GM18870 (cell line): Measurements from ENCODE around the gene TEN1.

Source experiments
- ATAC-seq: cut with Tn5 transposase; IDR thresholded peaks from one replicate; pipeline ENCODE4 v1.9.1; 2021; ENCODE audit warnings: moderate library complexity; ENCODE audit not compliant: unreplicated experiment

Gene TEN1

DNA sequence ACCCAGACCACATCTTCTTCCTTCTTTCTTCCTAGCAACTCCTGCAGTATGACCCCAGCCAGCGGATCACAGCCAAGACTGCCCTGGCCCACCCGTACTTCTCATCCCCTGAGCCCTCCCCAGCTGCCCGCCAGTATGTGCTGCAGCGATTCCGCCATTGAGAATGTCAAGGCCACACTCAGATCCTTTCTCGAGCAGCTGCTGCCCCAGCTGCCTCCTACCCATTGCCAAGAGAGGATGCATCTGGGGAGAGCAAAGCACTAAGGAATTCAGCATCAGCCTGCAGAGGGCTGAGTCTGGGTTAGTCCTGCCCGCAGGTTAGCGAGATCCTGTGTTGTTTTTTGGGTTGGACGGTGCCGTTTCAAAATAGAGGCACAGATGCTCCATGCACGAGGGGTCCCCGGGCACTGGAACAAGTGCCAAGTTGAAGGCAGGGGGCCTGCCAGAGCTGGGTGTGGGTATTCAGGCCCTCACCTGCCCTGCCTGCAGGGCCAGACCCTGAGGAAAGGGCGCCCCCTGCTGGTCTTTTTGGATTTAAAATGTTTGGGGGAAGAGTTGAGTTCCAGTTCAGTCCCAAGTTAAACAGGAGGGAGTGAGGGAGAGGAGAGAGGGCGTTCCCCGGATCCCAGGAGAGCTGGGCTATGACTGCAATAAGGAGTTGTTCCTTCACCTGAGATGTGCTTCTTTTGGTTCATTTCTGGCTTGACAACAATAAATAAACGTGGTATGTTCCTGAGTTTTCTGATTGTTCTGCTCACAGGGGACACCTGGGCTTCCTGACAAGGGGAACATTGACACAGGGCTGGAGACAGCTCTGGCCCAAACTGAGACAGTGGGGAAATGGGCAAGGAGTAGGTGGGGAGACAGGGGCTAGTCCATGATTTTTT is 26.5 kb downstream of the TEN1 start:
- no peak for ATAC-seq

DNA sequence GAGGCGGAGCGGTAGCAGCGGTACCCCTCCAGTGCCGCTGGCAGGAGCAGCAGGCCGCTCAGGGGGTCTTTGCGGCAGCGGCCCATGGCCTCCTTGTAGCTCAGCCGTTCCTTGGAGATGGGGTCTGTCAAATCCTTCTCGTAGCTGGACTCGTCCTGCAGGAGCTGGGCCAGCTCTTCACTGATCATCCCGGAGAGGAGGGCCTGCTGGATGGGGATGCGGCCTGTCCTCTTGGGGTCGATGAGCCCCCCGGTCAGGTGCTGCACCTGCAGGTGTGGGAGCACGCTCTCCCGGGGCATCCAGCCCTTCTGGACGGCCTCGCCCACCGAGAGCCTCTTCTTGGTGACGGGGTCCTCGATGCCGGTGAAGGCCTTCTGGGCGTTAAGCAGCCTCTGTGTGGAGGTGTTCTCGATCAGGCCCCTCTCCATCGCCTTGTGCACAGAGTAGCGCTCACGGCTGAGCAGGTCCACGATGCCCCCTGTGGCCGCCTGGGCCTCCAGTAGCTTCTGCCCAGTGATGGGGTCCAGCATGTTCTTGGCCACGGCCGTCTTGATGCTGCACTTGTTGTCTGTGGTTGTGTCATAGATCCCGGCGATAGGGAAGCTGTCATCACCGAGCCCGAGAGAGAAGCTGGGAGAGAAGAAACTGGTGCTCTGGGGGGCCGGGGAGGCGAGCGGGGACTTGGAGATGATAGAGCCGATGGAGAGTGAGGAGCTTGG is 28.2 kb downstream of the TEN1 start:
- no peak for ATAC-seq

DNA sequence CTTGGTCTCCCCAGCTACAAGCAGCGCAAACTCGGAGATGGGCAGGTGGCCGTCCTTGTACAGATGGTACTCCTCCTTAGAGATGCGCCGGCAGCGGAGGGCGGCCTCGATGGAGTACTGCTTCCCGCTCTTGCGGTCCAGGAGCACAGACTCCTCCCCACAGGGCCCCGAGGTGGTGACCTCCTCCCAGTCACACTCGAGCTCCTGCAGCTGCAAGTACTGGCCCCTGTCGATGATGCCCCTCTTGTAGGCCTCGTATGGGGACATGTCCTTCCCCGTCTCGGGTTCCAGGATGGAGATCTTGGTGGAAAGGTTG is 28.8 kb downstream of the TEN1 start:
- no peak for ATAC-seq

DNA sequence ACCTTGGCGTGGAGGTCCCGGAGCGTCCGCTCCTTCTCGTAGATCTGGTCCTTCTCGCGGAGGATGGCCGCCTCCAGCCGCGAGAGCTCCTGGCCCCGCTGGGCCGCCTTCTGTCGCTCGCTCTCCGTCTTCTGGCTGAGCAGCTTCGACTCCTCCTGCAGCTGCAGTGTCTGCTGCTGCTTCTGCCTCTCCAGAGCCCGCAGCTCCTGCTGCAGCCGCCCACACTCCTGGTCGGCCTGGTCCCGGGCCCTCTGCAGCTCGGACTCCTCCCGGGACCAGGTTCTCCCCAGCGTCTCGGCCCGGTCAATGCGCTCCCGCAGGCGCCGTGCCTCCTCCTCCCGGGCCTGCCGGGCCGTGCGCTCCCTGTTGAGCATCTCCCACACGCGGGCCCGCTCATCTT is 29.2 kb downstream of the TEN1 start:
- no peak for ATAC-seq

DNA sequence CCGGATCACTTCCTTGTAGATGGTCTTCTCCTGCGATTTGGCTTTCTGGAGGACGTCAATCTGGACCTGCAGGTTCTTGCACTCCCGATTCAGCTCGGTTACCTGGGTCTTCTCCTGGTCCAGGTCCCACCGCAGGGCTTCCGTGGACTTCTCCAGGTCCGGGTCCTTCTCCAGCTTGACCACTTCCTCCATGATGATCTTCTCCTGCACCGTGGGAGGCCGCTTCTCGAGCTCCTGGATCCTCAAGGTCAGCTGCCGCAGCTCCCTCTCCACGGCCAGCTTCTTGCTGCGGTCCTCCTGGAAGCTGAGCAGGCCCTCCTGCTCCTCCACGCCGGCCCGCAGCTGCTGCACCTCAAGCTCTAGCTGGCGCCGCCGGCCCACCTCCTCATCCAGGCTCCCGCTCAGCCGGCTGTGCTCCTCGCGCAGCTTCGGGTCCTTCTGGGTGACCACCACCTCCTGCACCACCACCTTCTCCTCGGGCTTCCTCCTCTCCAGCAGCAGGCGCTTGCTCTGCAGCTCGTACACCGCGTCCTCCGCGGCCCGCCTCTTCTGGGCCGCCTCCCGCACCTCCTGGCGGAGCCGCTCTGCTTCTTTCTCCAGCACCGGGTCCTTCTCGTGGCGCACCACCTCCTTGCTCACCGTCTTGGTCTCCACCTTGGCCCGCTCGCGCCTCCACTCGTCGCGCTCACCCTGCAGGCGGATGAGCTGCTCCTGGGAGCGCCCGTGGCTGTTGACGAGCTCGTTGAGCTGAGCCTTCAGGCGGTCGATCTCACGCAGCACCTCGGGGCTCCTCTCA is 29.8 kb downstream of the TEN1 start:
- no peak for ATAC-seq

DNA sequence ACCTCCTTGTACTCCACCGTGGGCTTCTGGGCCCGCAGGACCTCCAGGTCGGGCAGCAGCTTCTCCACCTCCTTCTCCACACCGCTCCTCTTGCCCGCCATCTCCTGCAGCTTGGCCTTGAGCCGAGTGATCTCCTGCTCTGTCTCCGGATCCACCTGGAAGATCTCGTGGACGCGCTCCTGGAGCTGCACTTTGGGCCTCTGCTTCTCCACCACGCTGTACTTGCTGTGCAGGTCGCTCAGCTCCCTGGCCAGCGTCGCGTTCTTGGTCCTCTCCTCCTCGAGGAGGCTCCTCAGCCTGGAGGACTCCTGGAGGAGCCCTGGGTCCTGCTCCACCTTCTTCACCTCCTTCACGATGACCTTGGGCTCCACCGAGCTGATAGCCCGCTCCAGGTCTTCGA is 30.4 kb downstream of the TEN1 start:
- ATAC-seq, result no peak

DNA sequence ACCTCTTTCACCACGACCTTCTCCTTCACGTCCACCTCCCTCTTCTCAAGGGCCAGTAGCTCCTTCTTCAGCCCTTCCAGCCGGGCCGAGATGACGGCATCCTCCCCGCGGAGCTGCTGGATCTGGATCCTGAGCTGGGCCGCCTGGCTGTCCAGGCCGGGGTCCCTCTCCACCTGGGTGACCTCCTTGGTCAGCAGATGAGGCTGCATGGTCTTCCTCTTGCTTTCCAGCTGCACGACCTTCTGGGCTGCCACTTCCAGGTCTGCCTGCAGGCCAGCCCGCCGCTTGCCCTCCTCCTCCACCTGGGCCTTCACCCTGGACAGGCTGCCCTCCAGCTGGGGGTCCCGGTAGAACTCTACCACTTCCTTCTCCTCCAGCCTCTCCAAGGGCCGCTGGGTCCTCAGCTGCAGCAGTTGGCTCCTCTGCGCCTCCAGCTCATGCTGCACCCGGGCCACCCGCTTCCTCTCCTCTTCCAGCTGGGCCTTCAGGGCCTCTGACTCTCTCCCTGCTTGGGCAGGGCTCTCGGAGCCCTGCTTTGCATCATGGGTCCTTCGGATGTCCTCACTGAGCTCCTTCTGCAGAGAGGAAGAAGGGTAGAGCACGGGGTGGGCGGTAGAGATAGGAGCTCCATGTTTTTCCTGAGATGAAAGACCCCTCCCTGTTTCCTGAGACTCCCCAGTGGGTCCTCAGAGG is 31.1 kb downstream of the TEN1 start:
- ATAC-seq, result no peak

DNA sequence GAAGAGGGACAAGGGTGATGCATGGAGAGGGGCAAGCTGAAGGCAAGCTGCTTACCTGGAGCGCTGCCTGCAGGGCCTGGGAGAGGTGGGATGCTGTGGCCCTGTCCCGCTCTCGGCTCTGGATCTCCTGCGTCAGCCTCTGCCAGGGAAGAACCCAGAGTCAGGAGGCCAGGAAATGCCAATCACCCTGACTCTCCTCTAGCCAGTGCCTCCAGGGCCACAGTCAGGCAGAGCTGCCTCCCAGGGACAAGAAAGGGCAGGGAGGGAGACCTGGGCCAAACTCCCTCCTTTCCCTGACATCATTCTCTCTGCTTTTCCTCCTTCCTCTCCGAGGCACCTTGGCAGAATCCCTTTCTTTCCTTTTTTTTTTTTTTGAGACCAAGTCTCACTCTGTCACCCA is 32.9 kb downstream of the TEN1 start:
- no peak for ATAC-seq

DNA sequence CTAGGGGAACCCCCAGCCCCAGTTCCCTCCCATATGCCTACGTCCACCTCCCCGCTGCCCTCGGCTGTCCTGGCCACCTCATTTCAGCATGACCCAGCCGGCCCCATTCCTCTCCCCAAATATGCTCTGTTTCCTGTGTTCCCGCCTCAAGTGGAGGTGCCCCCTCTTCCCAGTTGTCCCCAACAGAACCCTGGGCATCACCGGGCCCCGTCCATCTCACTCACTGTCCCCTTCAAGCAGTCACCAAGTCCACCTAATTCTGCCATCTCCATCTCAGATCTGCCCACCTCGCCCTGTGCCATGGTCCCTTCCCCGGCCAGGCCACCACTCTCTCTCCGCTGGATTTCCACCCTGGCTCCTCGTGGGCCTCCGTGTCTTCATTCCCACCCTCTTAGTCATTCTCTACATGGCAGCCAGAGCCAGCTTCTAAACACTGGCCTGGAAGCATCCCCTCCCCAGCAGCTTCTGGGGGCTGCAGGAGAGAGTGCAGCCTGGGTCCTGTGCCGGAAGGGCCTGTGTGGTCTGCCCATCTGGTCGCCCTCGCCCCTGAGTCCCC is 34.4 kb downstream of the TEN1 start:
- no peak for ATAC-seq

DNA sequence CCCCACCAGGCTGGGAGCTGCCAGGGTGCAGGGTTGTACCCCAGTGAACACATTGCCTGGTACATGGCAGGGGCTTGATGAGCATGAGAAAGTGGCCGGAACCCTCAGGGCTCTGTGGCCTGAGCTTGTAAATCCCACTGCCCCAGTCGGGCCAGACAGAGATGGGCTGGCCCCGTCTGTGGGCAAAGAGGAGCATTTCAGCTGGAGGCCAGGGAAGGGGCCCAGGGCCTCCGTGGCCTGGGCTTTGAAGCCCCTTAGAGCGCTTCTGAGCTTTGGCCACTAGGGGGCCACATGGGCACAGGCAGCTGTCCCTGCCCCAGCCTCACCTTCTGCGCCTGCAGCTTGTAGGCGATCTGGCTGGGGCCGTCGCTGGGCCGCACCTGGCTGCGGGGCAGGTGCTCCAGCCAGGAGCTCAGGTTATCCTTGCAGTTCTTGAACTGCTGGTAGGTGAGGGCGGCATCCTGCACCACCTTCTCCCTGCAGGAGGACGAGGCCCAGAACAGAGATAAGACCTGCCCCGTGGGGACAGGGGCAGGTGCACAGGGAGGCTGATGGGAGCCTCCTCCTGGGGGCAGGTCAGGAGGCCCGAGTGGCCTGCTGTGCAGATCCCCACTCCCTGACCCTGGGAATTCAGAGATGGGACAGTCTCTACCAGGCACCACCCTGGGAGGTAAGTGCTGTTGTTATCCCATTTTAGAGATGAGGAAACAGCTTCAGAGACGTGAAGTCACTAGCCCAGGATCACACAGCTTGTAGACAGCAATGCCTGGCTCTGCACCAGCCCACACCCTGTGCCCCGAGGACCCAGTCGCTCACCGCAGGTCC is 35.3 kb downstream of the TEN1 start:
- ATAC-seq, result no peak

DNA sequence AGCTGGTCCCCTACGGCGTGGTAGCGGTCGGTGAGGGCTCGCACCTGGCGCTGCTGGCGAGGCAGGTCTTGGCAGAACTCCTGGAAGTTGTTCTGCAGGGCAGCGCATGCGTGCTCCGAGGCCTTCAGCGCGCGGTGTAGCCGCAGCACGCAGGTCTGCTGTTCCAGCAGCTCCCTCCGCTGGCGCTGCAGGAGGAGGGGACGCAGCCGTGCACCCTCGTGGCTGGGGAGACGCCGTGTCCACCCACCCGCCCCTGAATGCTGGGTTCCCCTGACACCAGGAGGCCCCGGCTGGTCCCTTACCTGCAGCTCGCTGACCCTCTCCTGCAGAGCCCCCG is 35.9 kb downstream of the TEN1 start:
- no peak for ATAC-seq

DNA sequence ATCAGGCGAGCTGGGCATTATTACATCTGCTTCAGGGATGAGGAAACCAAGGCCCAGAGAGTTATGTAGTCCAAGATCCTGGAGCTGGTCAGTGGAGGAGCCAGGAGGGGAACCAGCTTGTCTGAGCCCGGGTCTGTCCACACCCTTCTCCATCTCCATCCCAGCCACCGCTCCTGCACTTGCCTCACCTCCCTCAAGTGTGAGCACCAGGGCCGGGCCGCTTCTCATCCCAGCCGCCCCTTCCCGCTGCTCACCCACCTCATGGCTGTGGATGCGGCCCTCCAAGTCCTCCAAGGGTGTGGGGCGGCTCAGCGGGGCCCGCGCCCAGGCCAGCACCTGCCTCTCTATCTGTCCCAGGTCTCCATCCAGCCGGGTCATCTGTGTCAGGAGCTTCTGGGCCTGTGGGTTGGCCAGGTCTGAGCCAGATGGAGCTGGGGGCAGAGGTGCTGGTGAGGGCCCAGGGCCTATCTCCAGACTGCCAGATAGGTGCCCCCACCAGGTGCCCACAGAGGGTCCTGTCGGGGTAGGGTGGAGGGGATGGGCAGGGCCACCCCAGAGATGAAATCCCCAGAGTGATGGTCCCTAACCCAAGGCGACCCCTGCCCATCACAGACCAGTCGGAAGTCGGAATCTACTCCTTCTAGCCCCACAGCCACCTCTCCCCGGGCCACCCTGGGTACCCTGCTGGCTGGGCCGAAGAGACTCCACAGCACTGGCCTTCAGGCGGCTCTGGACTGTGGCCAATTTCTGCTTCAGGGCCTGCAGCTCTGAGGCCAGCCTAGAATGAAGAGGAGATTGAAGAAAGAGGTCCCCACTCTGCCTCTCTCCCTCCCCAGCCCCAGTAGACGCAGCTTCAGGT is 38.7 kb downstream of the TEN1 start:
- ATAC-seq, result no peak

DNA sequence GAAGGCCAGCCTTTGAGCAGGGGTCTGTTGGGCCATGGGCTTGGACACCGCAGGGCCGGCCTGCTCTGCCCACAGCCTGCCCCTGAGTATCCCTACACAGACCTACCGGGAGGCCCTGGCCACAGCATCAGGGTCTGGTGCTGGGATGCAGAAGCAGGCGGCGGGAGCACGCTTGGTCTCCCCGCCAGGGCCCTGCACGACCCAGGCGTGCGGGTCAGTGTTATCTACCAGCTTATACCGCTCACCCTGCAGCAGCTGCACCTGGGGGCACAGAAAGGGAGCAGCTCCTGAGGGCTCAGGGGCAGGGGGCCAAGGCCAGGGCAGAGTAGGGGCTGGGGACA is 39.3 kb downstream of the TEN1 start:
- no peak for ATAC-seq

DNA sequence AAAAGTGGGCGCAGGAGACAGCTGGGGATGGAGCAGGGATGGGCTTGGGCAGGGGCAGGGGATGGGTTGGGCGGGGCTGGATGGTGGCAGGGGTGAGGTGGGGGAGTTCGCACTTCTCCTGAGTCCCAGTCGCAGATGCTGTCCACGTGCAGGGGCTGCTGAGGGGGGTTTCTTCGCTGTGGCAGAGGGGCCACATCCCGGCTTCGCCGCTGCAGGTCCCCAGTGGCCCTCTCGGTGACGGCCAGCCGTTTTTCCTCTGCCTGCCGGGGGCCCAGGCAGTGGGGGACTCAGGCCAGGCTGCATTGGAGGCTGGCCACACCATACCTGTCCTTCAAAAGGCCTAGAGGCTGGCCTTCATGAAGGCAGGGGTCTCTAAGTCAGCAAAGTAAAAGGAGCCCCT is 39.8 kb downstream of the TEN1 start:
- ATAC-seq, result no peak

DNA sequence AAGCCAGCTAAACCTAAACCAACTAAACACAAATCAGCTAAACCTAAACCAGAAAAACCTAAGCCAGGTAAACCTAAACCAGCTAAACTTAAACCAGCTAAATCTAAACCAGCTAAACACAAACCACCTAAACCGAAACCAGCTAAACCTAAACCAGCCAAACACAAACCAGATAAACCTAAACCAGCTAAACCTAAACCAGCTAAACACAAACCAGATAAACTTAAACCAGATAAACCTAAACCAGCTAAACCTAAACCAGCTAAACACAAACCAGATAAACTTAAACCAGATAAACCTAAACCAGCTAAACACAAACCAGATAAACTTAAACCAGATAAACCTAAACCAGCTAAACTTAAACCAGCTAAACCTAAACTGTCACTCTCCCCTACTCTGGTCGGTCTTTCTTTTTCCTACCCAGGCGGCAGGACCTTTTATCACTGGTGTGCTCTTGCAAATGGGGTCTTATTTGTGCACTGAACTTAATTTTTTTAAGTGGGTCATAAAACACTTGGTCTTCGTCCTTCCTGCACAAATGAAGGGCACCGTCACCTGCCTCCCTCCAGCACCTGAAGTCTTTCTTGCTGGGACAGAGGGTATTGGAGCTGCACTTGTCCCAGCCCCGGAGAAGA is 40.9 kb downstream of the TEN1 start:
- ATAC-seq, result no peak

DNA sequence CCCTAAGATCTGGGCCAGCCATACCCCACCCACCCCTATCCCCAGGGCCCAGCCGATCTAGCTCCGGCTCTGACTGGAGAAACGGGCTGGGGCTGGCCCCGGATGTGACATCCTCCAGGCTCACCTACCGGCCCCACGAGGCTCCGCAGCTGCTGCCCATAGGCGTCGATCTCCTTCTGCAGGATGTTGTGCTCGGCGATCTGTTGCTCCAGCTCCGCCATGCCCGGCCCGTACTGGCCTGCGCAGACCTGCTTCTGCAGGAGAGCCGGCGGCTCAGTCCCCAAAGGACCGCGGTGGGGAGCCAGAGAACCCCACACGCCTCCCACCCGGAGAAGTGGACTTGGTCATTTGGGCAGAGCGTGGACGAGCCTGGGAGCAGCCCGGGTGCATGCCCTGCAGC is 43.2 kb downstream of the TEN1 start:
- ATAC-seq, result no peak

DNA sequence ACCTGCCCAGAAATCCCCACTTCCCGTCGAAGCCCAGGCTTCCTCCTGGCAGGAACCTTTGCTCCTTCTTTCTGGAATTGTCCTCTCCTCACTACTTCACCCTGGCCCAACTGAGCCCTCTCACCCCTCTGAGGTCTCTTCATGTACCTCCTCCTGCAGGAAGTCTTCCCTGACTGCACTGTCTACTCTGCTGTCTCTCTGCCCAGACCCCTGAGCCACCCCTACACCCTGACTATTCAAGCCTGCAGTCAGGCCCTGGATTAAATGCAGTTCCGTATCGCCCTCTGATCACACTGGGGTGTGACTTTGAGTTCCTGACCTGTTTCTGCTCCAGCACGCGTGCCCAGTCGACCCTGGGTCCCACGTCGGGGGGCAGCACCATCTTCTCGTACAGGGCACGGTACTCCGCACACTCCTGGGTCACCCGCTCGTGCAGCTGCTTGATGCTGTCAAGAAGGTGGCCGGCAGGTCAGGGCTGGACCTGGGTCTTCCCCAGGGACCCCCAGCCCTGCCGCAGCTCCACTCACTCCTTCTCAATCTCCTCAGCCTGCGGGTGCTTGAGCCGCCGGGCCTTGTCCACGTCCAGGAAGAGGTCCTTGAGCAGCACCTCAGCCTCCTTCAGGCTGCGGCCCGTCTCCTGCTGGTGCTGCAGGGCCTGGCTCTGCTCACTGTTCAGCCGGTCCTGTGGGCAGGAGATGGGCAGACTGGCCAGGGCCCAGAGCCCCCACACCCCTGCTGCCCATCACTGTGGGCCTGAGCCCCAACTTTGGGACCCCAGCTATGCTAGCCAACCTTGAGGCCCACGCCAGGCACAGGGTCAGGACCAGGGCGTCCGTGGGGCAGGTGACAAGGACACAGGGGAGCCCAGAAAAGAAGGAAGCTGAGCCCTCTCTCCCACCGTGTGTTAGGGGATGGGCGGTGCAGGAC is 44.2 kb downstream of the TEN1 start:
- ATAC-seq, result no peak

DNA sequence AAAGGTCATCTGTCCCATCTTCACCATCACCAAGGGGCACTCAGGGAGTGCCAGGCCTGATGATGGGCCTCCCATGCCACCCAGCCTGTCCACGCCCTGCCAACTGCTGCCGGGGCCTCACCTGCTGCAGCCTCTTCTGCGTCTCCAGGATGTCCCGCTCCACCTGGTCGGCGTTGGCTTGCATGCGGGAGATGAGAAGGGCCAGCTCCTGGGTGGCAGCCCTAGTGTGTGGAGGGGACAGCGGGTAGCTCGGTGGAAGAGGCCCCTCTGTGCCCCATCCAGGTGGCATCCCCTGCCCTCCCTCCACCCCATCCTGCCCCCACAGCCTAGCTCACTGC is 44.8 kb downstream of the TEN1 start:
- no peak for ATAC-seq
